K562 (cell line): ENCODE results near the gene SGMS1.

Source experiments
- HMGN3 ChIP-seq: IDR thresholded peaks from 2 replicates; pipeline ENCODE4 v1.6.1; 2011; ENCODE audit warnings: borderline replicate concordance, low read depth, mild to moderate bottlenecking, mixed read lengths, low read length; ENCODE audit not compliant: insufficient read length; ENCODE audit errors: extremely low read depth
- NFYB ChIP-seq: IDR thresholded peaks from 2 replicates; pipeline ENCODE4 v1.6.1; 2011; ENCODE audit warnings: mild to moderate bottlenecking, moderate library complexity; ENCODE audit not compliant: insufficient read length; ENCODE audit errors: extremely low read depth
- RBBP5 ChIP-seq: fragments of 200-600 bp; sonication (generic); IDR thresholded peaks from 2 replicates; pipeline ENCODE4 v1.6.1; 2012; ENCODE audit warnings: borderline replicate concordance, mild to moderate bottlenecking, low read length, control low read depth, inconsistent platforms; ENCODE audit not compliant: insufficient read depth, poor library complexity, severe bottlenecking
- STAT6 ChIP-seq: sonication (generic); formaldehyde crosslinking; IDR thresholded peaks from 2 replicates; pipeline ENCODE4 v1.8.1; 2023; ENCODE audit warnings: mild to moderate bottlenecking, missing genetic modification reagents
- ZBTB49 ChIP-seq: sonication (generic); formaldehyde crosslinking; IDR thresholded peaks from 2 replicates; pipeline ENCODE4 v1.8.0; 2022; ENCODE audit warnings: missing genetic modification reagents, mild to moderate bottlenecking, borderline replicate concordance
- TF ChIP-seq, protein P1 (sequence below): fragments of 150-350 bp; IDR thresholded peaks from 2 replicates; pipeline ENCODE4 v1.6.1; 2014; ENCODE audit warnings: low read depth, mild to moderate bottlenecking, low read length, borderline replicate concordance

DNA sequence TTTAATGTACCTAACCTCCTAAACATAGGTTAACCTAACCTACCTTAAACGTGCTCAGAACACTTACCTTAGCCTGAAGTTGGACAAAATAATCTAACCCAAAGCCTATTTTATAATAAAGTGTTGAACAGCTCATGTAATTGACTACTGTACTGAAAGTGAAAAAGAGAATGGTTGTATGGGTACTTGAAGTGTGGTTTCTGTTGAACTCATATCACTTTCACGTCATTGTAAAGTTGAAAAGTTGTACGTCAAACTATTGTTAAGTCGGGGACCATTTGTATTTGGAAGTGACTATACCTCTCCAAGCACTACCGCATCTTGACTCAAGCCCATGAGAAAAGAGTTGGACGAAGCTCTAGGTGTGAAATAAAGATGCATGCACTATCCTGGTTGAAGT is 334.6 kb downstream of the SGMS1 start:
- TF ChIP-seq HMGN3 (no peak), NFYB (no peak), RBBP5 (no peak), STAT6 (CRISPR knock-in tag) (no peak), ZBTB49 (CRISPR knock-in tag) (no peak)
- TF ChIP-seq, protein P1, sequence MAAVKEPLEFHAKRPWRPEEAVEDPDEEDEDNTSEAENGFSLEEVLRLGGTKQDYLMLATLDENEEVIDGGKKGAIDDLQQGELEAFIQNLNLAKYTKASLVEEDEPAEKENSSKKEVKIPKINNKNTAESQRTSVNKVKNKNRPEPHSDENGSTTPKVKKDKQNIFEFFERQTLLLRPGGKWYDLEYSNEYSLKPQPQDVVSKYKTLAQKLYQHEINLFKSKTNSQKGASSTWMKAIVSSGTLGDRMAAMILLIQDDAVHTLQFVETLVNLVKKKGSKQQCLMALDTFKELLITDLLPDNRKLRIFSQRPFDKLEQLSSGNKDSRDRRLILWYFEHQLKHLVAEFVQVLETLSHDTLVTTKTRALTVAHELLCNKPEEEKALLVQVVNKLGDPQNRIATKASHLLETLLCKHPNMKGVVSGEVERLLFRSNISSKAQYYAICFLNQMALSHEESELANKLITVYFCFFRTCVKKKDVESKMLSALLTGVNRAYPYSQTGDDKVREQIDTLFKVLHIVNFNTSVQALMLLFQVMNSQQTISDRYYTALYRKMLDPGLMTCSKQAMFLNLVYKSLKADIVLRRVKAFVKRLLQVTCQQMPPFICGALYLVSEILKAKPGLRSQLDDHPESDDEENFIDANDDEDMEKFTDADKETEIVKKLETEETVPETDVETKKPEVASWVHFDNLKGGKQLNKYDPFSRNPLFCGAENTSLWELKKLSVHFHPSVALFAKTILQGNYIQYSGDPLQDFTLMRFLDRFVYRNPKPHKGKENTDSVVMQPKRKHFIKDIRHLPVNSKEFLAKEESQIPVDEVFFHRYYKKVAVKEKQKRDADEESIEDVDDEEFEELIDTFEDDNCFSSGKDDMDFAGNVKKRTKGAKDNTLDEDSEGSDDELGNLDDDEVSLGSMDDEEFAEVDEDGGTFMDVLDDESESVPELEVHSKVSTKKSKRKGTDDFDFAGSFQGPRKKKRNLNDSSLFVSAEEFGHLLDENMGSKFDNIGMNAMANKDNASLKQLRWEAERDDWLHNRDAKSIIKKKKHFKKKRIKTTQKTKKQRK = no peak
